ENCODE data around the gene CCDC136. TPM values are rescaled to one million over a fixed set of nuclear protein-coding genes. Genes with fewer than 3 reads are reported as not detected.

The CCDC136 gene
- total RNA-seq, 1 experiment from 2014 or later: 31.1 TPM

DNA sequence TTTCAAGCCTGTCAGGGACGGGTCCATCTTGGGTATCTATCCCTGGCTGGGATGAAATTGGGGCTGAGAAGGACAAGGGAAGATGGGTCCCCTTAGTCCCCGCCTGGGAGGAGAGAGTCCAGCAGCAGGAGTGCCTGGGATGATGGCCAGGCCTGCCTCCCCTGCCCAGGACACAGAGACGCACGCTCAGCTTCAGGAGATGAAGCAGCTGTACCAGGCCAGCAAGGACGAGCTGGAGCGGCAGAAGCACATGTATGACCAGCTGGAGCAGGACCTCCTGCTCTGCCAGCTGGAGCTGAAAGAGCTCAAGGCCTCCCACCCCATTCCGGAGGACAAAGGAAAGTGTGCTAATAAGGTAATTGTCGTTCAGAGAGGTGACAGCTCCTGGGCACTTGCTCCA is 15.4 kb downstream of the CCDC136 start:
- Histone ChIP-seq H2BK5ac (ENCODE audit: insufficient read length, low read length) (no peak overlapping the region), H4K5ac (ENCODE audit: insufficient read length, low read depth, low read length) (no peak overlapping the region), H3K14ac (ENCODE audit: insufficient read depth, low read length) (no peak overlapping the region), H2BK120ac (ENCODE audit: low read depth, low read length, poor library complexity, severe bottlenecking) (no peak overlapping the region), H3K4me2 (ENCODE audit: insufficient read depth, insufficient read length, low read length) (no peak overlapping the region), H3K4me1 (ENCODE audit: insufficient read depth, low read length) (no peaks in the 10 kb centered on the region), H3K23me2 (ENCODE audit: insufficient read length, low read depth, low read length, poor library complexity, severe bottlenecking) (no peaks in the 10 kb centered on the region), H2BK20ac (ENCODE audit: low read depth, low read length, poor library complexity, severe bottlenecking) (no peak overlapping the region), H3K18ac (ENCODE audit: insufficient read length, low read depth, low read length) (no peak overlapping the region), H3K4ac (ENCODE audit: low read depth, low read length) (no peak overlapping the region), H3K79me1 (ENCODE audit: insufficient read depth, low read depth, low read length, poor library complexity, severe bottlenecking) (no peaks in the 10 kb centered on the region), H2AFZ (ENCODE audit: low read length) (no peak overlapping the region), H3K56ac (ENCODE audit: insufficient read length, low read depth, low read length) (no peak overlapping the region), H4K8ac (replicated peaks; ENCODE audit: insufficient read length, low read depth, low read length) (no peak overlapping the region), H2BK15ac (ENCODE audit: low read depth, low read length) (no peak overlapping the region), H3T11ph (ENCODE audit: low read length) (no peak overlapping the region), H3K27me3 (ENCODE audit: insufficient read depth, low read length) (no peaks in the 10 kb centered on the region), H3K23ac (ENCODE audit: insufficient read length, low read depth, low read length) (no peak overlapping the region), H3K79me2 (ENCODE audit: insufficient read depth, low read length) (no peaks in the 10 kb centered on the region), H2BK12ac (ENCODE audit: insufficient read length, low read depth, low read length) (no peak overlapping the region), H3K9ac (ENCODE audit: extremely low read depth, insufficient read length, low read length) (no peak overlapping the region), H3K27ac (ENCODE audit: insufficient read length, low read depth, low read length) (no peak overlapping the region), H4K91ac (ENCODE audit: insufficient read length, low read depth, low read length) (no peak overlapping the region), H4K20me1 (ENCODE audit: control insufficient read depth, insufficient read depth, insufficient read length) (no peaks in the 10 kb centered on the region), H3K9me3 (ENCODE audit: control insufficient read depth, low read depth, low read length) (no peaks in the 10 kb centered on the region), H2AK5ac (ENCODE audit: insufficient read length, low read length) (no peak overlapping the region)
- WGBS (ENCODE audit: extremely low coverage, insufficient read length, low lambda C conversion rate): no CpG with 5 or more reads among the region's 8 CpGs
- H3K4me3 Mint-ChIP-seq: no peak overlapping the region
- DNase-seq: no peak
- no peak overlapping the region for H3K27ac Mint-ChIP-seq
- H3K36me3 Mint-ChIP-seq (ENCODE audit: insufficient read depth in 1 of 3, low read depth in 3 of 3): peaks cover 18 to 56% (median 45%) of the 10 kb centered on the region in 3 experiments; a peak in 6 of 7 replicates
- peaks cover 9 to 11% of the 10 kb centered on the region in 2 experiments for H3K4me1 Mint-ChIP-seq
- no peaks in the 10 kb centered on the region for H3K27me3 Mint-ChIP-seq (ENCODE audit: low read depth)
- H3K9me3 Mint-ChIP-seq: no peaks in the 10 kb centered on the region
- TF ChIP-seq, protein P1, sequence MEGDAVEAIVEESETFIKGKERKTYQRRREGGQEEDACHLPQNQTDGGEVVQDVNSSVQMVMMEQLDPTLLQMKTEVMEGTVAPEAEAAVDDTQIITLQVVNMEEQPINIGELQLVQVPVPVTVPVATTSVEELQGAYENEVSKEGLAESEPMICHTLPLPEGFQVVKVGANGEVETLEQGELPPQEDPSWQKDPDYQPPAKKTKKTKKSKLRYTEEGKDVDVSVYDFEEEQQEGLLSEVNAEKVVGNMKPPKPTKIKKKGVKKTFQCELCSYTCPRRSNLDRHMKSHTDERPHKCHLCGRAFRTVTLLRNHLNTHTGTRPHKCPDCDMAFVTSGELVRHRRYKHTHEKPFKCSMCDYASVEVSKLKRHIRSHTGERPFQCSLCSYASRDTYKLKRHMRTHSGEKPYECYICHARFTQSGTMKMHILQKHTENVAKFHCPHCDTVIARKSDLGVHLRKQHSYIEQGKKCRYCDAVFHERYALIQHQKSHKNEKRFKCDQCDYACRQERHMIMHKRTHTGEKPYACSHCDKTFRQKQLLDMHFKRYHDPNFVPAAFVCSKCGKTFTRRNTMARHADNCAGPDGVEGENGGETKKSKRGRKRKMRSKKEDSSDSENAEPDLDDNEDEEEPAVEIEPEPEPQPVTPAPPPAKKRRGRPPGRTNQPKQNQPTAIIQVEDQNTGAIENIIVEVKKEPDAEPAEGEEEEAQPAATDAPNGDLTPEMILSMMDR (conservative IDR thresholded peaks at IDR 0.05): no peak
